Uterus (tissue), 4 donors: ENCODE measurements around the gene TSPY1. TPM values are rescaled to one million over a fixed set of nuclear protein-coding genes. Genes with fewer than 3 reads are reported as not detected.
"Not testable (repeated sequence)": the region's sequence is repeated elsewhere in the genome, so short reads cannot be mapped to it uniquely, and the experiment has no call there.

Experiments
- DNase-seq, 2 donors: peaks; one replicate each; pipeline ENCODE4 v3.0.0-alpha.2; 2019 to 2020
- H3K27ac ChIP-seq, 2 donors: fragments of 200-600 bp; sonication (generic); 1 replicate in 1 of 2; 2 replicates in 1 of 2; pipeline ENCODE4 v1.5.1; 2016 to 2018
- H3K27me3 ChIP-seq, 2 donors: fragments of 200-600 bp; sonication (generic); one replicate each; pipeline ENCODE4 v1.5.1; 2018 to 2019; ENCODE audit warnings: control low read depth in 1 of 2
- H3K36me3 ChIP-seq, 2 donors: fragments of 200-600 bp; sonication (generic); one replicate each; pipeline ENCODE4 v1.5.1; 2019; ENCODE audit warnings: control low read depth in 1 of 2
- H3K4me1 ChIP-seq, 2 donors: fragments of 200-600 bp; sonication (generic); one replicate each; pipeline ENCODE4 v1.5.1; 2018 to 2019; ENCODE audit warnings: control low read depth in 1 of 2
- H3K4me3 ChIP-seq, 2 donors: fragments of 200-600 bp; sonication (generic); 1 replicate in 1 of 2; 2 replicates in 1 of 2; pipeline ENCODE4 v1.5.1; 2018 to 2019; ENCODE audit warnings: mild to moderate bottlenecking in 1 of 2
- H3K9me3 ChIP-seq, 2 donors: fragments of 200-600 bp; sonication (generic); one replicate each; pipeline ENCODE4 v1.5.1; 2019; ENCODE audit warnings: control low read depth in 1 of 2
- intact Hi-C: fragments of 100-400 bp; cut with DNase I; formaldehyde crosslinking; loops from one replicate; pipeline ENCODE4 v1.15.1; 2023; ENCODE audit warnings: low total_unique reads
- total RNA-seq, 4 donors: library from RNA; depleted of rRNA in 3 of 4; stranded (reverse); fragments of >200 nt in 3 of 4; gene quantifications; one replicate each; pipeline versions ENCODE4 v1.1.0 to v1.2.4, GENCODE V29; 2014 to 2023
- donor health status: DM: yes; HTN: yes; CAD: no.

TSPY1 gene, protein sequence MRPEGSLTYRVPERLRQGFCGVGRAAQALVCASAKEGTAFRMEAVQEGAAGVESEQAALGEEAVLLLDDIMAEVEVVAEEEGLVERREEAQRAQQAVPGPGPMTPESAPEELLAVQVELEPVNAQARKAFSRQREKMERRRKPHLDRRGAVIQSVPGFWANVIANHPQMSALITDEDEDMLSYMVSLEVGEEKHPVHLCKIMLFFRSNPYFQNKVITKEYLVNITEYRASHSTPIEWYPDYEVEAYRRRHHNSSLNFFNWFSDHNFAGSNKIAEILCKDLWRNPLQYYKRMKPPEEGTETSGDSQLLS
- not detected for total RNA-seq

DNA sequence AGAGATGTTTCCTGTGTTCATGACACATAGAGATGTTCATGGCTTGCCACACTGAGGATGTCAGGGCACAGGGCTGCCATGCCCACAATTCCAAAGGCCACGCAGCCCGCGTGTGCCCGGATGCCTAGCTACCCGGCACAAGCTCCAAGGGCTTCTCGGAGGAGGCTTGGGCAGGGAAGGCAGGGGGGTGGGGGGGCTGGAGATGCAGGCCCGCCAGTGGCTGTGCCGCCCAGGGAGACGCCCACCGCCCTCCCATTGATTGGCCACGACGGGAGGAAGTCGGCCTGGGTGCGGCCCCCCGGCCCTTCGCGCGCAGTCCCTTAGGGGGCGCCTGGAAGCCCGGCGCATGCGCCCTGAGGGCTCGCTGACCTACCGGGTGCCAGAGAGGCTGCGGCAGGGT, at the start of gene TSPY1:
Gene TSPY1 (plus strand): TSS at position 301 of the 400 bp plus-strand sequence. CDS start 46 bp downstream, at position 347.
- DNase-seq, H3K27me3 ChIP-seq, H3K4me1 ChIP-seq, H3K27ac ChIP-seq, intact Hi-C loops, H3K4me3 ChIP-seq, H3K9me3 ChIP-seq, H3K36me3 ChIP-seq: not testable (repeated sequence)

DNA sequence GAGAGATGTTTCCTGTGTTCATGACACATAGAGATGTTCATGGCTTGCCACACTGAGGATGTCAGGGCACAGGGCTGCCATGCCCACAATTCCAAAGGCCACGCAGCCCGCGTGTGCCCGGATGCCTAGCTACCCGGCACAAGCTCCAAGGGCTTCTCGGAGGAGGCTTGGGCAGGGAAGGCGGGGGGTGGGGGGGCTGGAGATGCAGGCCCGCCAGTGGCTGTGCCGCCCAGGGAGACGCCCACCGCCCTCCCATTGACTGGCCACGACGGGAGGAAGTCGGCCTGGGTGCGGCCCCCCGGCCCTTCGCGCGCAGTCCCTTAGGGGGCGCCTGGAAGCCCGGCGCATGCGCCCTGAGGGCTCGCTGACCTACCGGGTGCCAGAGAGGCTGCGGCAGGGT, 20.2 kb downstream of the TSPY1 start, which contains the start of gene TSPY9:
Gene TSPY9 (plus strand): TSS at position 301 of the 400 bp plus-strand sequence. CDS start 46 bp downstream, at position 347.
- H3K36me3 ChIP-seq, H3K4me3 ChIP-seq, H3K9me3 ChIP-seq, intact Hi-C loops, H3K27me3 ChIP-seq, H3K4me1 ChIP-seq, H3K27ac ChIP-seq, DNase-seq: not testable (repeated sequence)

DNA sequence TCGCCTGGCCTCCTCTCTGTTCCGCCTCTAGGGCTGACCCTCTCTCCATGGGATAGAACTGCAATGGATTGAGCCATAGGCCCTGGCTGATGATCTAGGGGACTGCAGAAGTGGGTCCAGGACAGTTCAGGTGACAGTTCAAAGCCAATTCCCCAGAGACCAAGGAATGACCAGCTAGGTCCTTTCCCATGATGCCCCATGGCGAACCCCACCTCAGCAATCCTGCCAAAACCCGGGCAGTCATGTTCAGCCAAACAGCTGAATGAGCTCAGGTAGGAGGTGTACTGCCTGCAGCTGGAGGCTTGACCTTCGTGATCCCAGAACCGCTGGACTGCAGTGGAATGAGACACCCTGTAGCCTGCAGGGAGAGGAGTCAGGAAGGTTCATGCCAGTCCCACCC, 37.6 kb downstream of the TSPY1 start:
- H3K9me3 ChIP-seq, DNase-seq, intact Hi-C loops: not testable (repeated sequence)

DNA sequence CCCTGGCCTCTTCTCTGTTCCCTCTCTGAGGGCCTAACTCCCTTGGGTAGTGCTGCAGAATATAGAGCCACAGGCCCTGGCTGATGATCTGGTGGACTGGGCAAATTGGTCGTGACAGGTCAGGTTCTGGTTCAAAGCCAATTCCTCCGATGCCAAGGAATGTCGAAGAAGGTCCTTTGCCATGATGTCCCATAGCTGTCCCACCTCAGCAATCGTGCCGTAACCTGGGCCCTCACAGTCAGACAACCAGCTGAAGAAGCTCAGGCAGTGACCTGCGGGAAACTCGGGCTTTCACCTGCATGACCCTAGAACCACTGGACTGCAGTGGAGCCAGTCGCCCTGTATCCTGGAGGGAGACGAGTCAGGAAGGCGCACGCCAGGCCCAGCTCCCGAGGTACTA, 49.5 kb downstream of the TSPY1 start:
- H3K36me3 ChIP-seq, DNase-seq, H3K4me1 ChIP-seq, H3K27ac ChIP-seq, H3K9me3 ChIP-seq, intact Hi-C loops, H3K27me3 ChIP-seq, H3K4me3 ChIP-seq: not testable (repeated sequence)

More for the DNA sequence above, 37.6 kb downstream of the TSPY1 start:
- H3K4me3 ChIP-seq, H3K27me3 ChIP-seq, H3K36me3 ChIP-seq, H3K4me1 ChIP-seq, H3K27ac ChIP-seq: not testable (repeated sequence)

Other genes with a start within 250 kb of the TSPY1 start
- gene TSPY4, start 129.5 kb upstream of the TSPY1 start, total RNA-seq: not detected
- gene TSPY8, start 109.2 kb upstream of the TSPY1 start, total RNA-seq: not detected
- gene TSPY3, start 68.5 kb upstream of the TSPY1 start, total RNA-seq: not detected
- not detected for gene TSPY9, start 20.3 kb downstream of the TSPY1 start, total RNA-seq
- not detected for gene TSPY10, start 60.9 kb downstream of the TSPY1 start, total RNA-seq